IPS DF 6.9 (cell line): ENCODE data around the gene USF3.

Experiments
- DNase-seq: peaks from one replicate; pipeline ENCODE4 v3.0.0-alpha.2; 2013; ENCODE audit warnings: low read depth, low spot score
- H3K27ac ChIP-seq: one replicate; pipeline ENCODE4 v1.5.1; 2013; ENCODE audit warnings: low read length, control low read depth
- H3K27me3 ChIP-seq: 2 replicates; pipeline ENCODE4 v1.6.1; 2013; ENCODE audit warnings: mild to moderate bottlenecking, low read length; ENCODE audit not compliant: control insufficient read depth, insufficient read depth
- H3K36me3 ChIP-seq: 2 replicates; pipeline ENCODE4 v1.6.1; 2013; ENCODE audit warnings: low read length; ENCODE audit not compliant: control insufficient read depth, insufficient read depth
- H3K4me1 ChIP-seq: 2 replicates; pipeline ENCODE4 v1.6.1; 2013; ENCODE audit warnings: low read length; ENCODE audit not compliant: control insufficient read depth, insufficient read depth
- H3K4me3 ChIP-seq: 2 replicates; pipeline ENCODE4 v1.5.1; 2013; ENCODE audit warnings: mild to moderate bottlenecking, low read length
- H3K9me3 ChIP-seq: 2 replicates; pipeline ENCODE4 v1.6.1; 2013; ENCODE audit warnings: low read length, inconsistent platforms; ENCODE audit not compliant: control insufficient read depth, insufficient read depth
- WGBS: extraction: QIAGEN DNeasy Blood & Tissue Kit; methylation state at CpG from one replicate; pipeline ENCODE4 v1.1.7; 2013; ENCODE audit warnings: mixed read lengths, missing lambda C conversion rate; ENCODE audit not compliant: insufficient read length, insufficient coverage; 5-methylcytosine and 5-hydroxymethylcytosine counted together

The USF3 gene

GRCh38 chr3:113615976-113616375, 80.5 kb downstream of the USF3 start:
- Histone ChIP-seq H3K27ac (no peak overlapping the region), H3K4me1 (no peaks in the 10 kb centered on the region)

GRCh38 chr3:113614402-113614801, 82.0 kb downstream of the USF3 start:
- Histone ChIP-seq H3K36me3 (no peaks in the 10 kb centered on the region), H3K4me1 (no peaks in the 10 kb centered on the region), H3K27ac (no peak overlapping the region), H3K9me3 (no peaks in the 10 kb centered on the region), H3K4me3 (no peak overlapping the region), H3K27me3 (no peaks in the 10 kb centered on the region)
- no CpG with 5 or more reads among the region's 5 CpGs for WGBS
- no peak for DNase-seq

More at GRCh38 chr3:113615976-113616375, 80.5 kb downstream of the USF3 start:
- Histone ChIP-seq H3K4me3 (no peak overlapping the region), H3K36me3 (no peaks in the 10 kb centered on the region), H3K27me3 (no peaks in the 10 kb centered on the region), H3K9me3 (no peaks in the 10 kb centered on the region)
- WGBS: no CpG with 5 or more reads among the region's 4 CpGs
- no peak for DNase-seq

- Histone ChIP-seq H3K36me3 (no peaks in the 10 kb centered on the region), H3K27me3 (no peaks in the 10 kb centered on the region), H3K9me3 (no peaks in the 10 kb centered on the region), H3K4me1 (peaks cover 4% of the 10 kb centered on the region; the same call in 1 of the 2 replicates), H3K27ac (no peak overlapping the region), H3K4me3 (no peak overlapping the region)
- DNase-seq: no peak
- no CpG with 5 or more reads among the region's 5 CpGs for WGBS
These were observed 89.2 kb downstream of the USF3 start for GRCh38 chr3:113607219-113607596.

- Histone ChIP-seq H3K27ac (no peak overlapping the region), H3K9me3 (no peaks in the 10 kb centered on the region), H3K27me3 (no peaks in the 10 kb centered on the region), H3K4me1 (peaks cover 4% of the 10 kb centered on the region; the same call in 1 of the 2 replicates), H3K4me3 (no peak overlapping the region), H3K36me3 (no peaks in the 10 kb centered on the region)
- no CpG with 5 or more reads among the region's 8 CpGs for WGBS
- DNase-seq: no peak
These were observed 89.8 kb downstream of the USF3 start for GRCh38 chr3:113606539-113607218.

GRCh38 chr3:113602836-113603235, 93.6 kb downstream of the USF3 start:
- Histone ChIP-seq H3K4me1 (peaks cover 4% of the 10 kb centered on the region; the same call in 1 of the 2 replicates), H3K4me3 (no peak overlapping the region), H3K27ac (no peak overlapping the region), H3K27me3 (no peaks in the 10 kb centered on the region), H3K9me3 (no peaks in the 10 kb centered on the region), H3K36me3 (no peaks in the 10 kb centered on the region)
- no CpG with 5 or more reads among the region's 11 CpGs for WGBS
- no peak for DNase-seq

GRCh38 chr3:113602256-113602655, 94.2 kb downstream of the USF3 start:
- Histone ChIP-seq H3K4me3 (no peak overlapping the region), H3K27me3 (no peaks in the 10 kb centered on the region), H3K27ac (no peak overlapping the region), H3K36me3 (no peaks in the 10 kb centered on the region), H3K4me1 (peaks cover 3% of the 10 kb centered on the region; the same call in 1 of the 2 replicates), H3K9me3 (no peaks in the 10 kb centered on the region)
- no peak for DNase-seq
- no CpG with 5 or more reads among the region's 2 CpGs for WGBS

- no CpG with 5 or more reads among the region's 2 CpGs for WGBS
- no peak overlapping the region for H3K27ac ChIP-seq
- H3K9me3 ChIP-seq: no peaks in the 10 kb centered on the region
- DNase-seq: no peak
- no peaks in the 10 kb centered on the region for H3K36me3 ChIP-seq
- H3K4me1 ChIP-seq: no peaks in the 10 kb centered on the region
- H3K27me3 ChIP-seq: no peaks in the 10 kb centered on the region
- no peak overlapping the region for H3K4me3 ChIP-seq
These were observed 95.2 kb downstream of the USF3 start for GRCh38 chr3:113601240-113601639.

- no peak overlapping the region for H3K4me3 ChIP-seq
- WGBS: no CpG with 5 or more reads among the region's 2 CpGs
- H3K4me1 ChIP-seq: no peaks in the 10 kb centered on the region
- H3K36me3 ChIP-seq: no peaks in the 10 kb centered on the region
- H3K9me3 ChIP-seq: no peaks in the 10 kb centered on the region
- DNase-seq: no peak
- no peaks in the 10 kb centered on the region for H3K27me3 ChIP-seq
- H3K27ac ChIP-seq: no peak overlapping the region
These were observed 95.8 kb downstream of the USF3 start for GRCh38 chr3:113600418-113601182.
